HG03159 (cell line): ENCODE data around the gene ANKRD66.
"Not testable (repeated sequence)": the region's sequence is repeated elsewhere in the genome, so short reads cannot be mapped to it uniquely, and the experiment has no call there.

Source experiments
- ATAC-seq: cut with Tn5 transposase; IDR thresholded peaks from one replicate; pipeline ENCODE4 v1.9.1; 2021; ENCODE audit warnings: mild to moderate bottlenecking, moderate library complexity; ENCODE audit not compliant: unreplicated experiment

Gene ANKRD66

DNA sequence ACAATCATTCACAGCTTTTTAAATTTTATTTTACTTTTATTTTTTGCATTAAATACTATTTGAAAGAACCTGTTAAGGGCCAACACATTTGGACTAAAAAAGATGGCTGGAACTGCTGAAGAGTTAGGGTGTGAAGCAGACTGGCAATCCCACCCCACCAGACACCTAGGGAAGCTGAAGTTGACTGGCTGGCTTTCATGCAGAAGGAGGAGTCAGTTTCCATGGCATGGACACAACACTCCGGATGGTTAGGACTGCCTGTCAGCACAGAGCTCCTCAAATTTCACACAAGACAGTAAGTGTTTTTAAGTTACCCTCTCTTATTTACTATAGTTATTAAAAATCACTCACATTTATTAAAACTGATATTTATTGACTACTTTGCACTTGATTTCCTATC lies at the start of gene ANKRD66:
TSS of gene ANKRD66 (plus strand) at position 238 of the 400 bp plus-strand sequence. CDS start 5,016 bp downstream, outside the sequence.
- no peak for ATAC-seq

GRCh38 chr6:46699970-46700369 lies 46.8 kb upstream of the ANKRD66 start:
- no peak for ATAC-seq

- no peak for ATAC-seq
Observed at GRCh38 chr6:46704562-46704961, 42.2 kb upstream of the ANKRD66 start.

- no peak for ATAC-seq
Observed at GRCh38 chr6:46706464-46706863, 40.3 kb upstream of the ANKRD66 start.

DNA sequence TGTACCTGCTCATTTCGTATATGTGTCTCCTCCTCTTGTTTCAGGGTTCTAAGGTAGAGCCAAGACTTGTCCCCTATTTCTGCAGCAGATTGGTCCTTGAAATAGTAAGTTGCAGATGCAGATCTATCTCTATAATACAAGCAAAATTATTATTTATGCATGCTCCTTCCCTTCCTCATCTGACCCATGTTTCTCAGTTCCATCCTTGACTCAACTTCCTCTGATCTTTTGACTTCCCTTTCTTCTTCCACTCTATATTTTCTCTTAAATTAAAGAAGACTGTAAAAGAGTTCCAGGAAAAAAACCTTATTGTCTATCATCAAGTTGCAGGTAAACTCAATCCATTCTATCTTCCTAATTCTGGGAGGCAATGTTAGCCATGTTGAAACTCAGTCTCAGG lies 35.2 kb upstream of the ANKRD66 start:
- no peak for ATAC-seq

GRCh38 chr6:46715141-46715540 lies 31.6 kb upstream of the ANKRD66 start:
- ATAC-seq: no peak

- ATAC-seq: no peak
Observed at GRCh38 chr6:46719099-46719498, 27.6 kb upstream of the ANKRD66 start.

DNA sequence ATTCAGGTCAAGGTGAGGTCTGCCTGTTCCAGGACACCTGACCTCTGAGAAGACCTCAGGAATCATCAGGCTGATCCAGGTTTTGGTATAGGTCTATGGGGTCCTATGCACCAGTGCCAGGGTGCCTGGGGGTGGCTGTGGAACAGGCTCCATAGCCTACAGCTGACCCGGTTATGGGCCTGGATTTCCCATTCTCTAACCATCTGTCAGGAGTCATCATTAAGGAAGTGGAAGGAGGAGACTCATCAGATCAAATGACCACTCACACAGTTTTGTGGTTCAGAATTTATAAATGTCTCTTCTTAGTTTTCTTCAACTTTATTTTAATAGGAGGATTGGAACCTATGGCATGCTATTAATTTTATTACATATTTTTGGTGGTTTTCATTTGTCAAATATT lies 26.3 kb upstream of the ANKRD66 start:
- ATAC-seq: no peak

DNA sequence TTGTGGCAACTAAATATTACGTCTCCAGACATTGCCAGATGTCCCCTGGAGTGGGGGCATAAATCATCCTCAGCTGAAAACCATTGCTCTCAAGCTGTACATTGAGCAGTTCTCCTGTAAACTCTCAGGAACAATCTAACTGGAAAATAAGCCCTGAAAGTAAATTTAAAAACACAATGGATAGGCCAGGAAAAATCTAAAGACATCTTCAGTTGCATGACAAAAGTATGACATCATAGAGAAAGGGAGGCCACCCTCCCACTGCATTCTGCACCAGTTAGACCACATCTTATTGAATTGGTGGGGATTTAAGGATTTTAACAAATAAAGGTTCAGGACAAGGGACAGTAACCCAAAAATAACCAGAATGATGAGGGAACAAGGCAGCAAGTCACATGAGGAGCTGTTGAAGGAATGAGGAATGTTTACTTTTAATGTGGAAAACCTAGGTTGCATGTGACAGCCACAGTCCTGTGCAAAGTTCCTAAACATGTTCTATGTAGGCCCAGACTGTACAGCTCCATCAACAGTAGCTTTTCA lies 16.9 kb upstream of the ANKRD66 start:
- ATAC-seq: no peak

GRCh38 chr6:46730921-46731461 lies 15.7 kb upstream of the ANKRD66 start:
- ATAC-seq: no peak

GRCh38 chr6:46733341-46733801 lies 13.4 kb upstream of the ANKRD66 start:
- ATAC-seq: no peak

DNA sequence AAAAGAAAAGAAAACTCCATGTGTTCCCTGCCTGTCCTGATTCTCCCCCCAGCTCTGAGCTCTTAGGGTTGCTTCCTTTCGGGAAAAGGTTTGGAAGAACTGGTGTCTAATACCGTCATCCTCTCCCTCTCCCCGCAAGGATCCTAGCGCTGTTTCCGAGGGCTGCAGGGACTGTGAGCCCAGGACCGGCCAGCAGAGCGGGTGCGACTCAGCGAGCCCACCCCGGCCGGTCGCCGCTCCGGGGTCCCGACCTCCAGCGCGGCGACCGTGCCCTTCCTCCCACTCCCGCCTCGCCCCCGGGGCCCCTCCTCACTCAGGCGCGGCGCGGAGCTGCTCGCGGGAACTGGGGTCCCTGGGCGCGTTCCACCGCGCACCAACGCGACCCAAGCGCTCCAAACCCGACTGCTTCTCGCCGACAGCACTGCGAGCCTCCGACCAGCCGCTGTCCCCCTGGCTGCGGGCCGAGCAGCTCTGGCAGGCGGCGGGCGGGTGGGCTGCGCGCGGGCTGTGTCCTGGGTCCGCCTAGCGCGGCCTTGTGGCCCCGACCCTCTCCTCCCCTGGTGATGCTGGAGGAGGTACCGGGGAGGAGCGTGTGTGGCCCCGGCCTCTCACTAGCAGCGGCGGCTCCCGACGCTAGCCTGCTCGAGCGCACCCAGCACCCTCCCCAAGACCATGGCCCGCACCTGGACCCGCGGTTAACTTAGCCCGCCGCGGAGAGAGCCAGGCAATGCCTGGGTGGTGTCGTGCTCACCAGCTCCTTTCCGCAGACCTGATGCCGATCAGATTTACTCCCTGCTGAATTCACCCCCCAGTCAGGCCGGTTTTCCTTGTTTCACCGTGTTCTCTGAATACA lies 11.6 kb upstream of the ANKRD66 start, which contains the start of gene PLA2G7:
TSS of gene PLA2G7 (minus strand) at position 509 of the 853 bp plus-strand sequence. CDS start 12,484 bp downstream, outside the sequence.
- ATAC-seq: no peak

GRCh38 chr6:46735720-46736031 lies 11.1 kb upstream of the ANKRD66 start:
- no peak for ATAC-seq

DNA sequence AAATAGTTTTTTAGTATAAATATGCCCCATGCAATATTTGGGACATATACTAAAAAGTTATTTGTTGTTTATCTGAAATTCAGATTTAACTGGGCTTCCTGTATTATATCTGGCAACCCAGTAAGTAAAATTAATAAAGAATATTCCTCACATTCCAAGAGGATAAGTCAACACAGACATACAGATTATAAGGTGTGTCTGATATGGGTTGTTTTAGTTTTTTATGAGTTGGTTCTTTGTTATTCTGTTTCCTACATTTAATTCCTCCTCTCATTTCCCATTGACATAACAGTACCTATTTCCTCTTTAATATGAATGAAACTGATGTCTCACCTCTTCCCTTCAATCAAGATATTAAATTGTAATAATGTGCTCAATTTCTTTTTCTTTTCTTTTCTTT lies 9.8 kb upstream of the ANKRD66 start:
- ATAC-seq: no peak

- ATAC-seq: no peak
Observed at GRCh38 chr6:46741482-46741881, 5.3 kb upstream of the ANKRD66 start.

DNA sequence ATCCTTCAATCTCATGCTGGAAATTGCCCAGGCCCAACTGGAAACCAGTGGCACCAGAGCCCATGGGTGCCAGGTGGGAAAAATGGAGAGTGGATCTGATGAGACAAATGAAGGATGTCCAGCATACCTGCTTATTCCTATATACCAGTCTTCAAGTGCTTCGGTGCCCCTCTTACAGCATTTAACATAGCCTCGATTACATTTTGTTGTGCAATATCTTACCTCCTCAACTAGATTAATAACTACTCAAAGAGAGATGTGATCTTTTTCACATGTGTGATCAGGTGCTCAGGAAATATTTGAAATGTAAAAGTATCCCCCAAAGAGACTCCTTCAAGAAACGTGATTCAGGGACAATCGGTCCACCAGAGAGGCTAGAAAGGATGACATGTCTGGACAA lies 4.8 kb upstream of the ANKRD66 start:
- ATAC-seq: no peak

DNA sequence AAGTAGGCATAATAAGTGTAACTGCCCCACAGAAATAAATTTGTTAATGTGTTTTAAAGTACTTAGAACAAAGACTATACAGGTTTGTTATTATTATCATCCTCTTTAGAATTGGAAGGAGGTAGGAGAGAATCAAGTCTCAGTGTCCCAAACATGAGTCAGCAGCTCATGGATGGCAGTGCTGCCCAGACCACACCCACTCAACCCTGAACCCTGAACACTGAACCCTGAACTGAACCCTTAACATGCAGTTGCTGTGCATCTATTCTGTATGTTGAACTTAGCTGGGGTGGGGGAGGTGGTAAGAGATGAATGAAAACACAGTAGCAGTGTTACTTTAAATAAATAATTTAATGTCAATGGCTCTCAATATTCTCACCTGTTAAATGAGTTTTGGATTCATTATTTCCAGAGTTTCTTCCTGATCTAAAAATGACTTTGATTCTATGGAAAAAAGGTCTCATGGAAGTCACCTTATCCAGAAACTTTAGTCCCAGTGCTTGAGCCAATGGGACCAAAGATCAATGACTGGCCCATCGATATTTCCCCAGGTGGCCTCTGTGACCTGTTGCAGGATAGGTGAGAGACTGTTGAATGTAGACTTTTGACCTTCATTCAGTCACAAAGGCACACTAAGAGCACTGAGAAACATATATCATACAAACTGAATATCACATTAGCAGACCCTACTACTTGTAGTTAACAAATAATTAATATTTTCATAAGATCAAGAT lies 3.1 kb upstream of the ANKRD66 start:
- ATAC-seq: no peak

DNA sequence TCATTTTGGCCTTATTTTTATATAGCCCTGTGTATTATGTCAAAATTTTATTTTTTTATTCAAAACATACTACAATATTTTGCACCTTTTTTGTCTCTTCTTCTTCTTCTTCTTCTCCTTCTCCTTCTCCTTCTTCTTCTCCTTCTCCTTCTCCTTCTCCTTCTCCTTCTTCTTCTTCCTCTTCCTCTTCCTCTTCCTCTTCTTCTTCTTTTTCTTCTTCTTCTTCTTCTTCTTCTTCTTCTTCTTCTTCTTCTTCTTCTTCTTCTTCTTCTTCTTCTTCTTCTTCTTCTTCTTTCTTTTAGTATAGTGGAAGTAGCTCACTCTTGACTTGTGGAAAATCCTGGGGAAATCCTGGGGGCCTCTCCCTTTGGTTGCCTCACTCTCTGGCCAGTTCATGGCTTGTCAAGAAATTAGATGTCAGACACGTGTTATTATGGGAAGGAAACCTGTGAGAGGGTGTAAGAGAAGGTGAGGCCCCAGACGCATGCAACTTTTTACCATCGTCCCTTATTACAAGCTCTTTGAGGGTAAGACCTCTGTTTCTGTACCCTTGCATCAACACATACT lies 2.5 kb upstream of the ANKRD66 start:
- ATAC-seq: not testable (repeated sequence)

DNA sequence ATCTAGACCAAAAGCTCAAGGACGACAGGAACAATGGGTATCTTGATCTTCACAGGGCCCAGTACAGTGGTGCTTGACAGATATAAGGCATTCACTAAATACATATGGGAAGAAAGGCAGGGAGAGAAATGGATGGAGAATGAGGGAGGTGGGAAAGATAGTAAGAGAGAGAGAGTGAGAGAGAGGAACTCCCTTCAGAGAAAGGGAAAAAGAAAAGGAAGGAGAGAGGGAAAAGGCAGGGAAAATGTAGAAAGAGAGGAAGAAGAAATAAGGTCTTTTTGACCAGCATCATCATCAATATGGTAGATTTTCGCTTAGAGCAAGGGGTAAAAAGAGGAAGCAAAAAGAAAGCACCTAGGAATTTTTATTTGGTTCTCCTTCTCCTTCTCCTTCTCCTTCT lies 760 bp upstream of the ANKRD66 start:
- no peak for ATAC-seq

- no peak for ATAC-seq
Observed at GRCh38 chr6:46748940-46749503, 2.3 kb downstream of the ANKRD66 start.

- no peak for ATAC-seq
Observed at GRCh38 chr6:46749731-46750130, 3.0 kb downstream of the ANKRD66 start.
